ENCODE measurements around the gene FRMD4A.

Gene FRMD4A

DNA sequence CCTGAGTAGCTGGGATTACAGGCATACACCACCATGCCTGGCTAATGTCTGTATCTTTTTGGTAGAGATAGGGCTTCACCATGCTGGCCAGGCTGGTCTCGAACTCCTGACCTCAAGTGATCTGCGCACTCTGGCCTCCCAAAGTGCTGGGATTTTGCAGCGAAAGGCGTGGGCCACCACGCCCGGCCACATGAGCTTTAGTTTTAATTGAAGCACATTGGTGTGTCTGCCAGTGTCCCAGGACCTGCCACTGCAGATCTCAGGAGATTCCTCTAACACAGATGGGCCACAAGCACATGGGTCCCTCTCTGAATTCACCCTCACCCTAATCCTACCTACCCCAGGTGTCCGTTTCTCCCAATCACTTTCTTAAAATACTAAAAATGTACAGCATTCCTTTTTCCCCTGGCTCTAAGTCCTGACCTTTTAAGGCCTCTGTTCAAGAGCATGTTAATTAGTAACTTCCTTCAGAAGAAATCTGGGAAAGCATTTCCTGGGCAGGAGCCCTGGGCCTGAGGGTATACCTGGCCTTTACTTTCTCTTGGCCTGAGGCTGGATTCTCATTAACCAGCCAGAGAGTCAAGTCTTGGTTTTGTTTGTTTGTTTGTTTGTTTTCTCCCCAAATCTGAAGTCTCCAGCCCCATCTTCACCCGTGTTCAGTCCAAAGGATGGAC is 661.4 kb downstream of the FRMD4A start:
- no peak for DNase-seq (ENCODE audit: low read depth)

DNA sequence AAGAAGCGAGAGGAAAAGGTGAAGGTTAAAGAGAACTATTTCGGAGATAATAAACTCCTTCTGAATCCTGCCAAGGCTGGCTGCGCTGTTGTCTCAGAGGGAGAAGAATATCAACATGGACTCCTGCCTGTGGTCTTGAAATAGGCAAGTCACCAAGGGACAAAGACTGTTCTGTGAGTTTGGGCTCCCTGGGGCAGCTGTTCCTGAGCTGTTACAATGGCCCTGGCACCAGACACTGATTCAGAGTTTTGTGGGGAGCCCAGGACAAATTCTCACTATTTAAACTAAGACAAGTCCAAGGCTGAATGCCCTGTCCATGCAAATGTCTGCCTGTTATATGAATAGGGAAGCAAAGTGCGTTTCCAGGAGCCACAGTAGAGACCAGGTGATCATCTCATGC is 662.6 kb downstream of the FRMD4A start:
- no peak for DNase-seq (ENCODE audit: low read depth)

DNA sequence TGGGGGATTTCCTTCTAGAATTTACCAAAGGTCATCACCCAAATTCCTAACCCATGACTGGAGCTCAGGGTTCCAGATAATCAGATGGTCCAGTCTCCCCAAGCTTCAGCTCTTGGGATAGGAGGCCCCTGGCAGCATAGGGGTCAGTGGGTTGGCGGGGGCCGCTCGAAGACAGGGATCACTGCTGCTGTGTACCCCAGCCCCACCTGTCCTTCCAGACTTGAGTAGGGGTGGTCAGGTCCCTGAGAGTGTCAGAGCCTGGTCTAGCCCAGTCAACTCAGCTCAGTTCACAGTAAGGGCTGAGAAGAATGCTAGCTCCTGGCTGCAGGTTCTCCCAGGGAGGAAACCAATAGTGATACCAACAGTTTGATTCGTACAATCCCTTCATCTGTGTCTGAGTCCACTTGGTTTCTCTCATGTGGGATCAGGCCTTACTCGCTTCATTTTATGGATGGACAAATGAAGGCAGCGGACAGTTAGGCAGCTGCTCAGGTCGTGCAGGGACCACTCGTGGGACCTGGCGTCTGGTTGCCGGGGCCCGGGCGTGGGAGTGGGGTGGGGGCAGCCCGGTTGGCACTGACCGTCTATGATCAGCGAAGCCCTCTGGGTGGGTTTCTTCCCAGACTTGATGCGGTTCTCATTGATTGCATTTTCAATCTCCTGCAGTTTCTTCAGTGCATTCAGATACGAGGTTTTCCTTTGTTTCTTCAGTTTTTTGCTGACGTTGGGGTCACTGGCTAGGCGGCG is 665.0 kb downstream of the FRMD4A start:
- no peak for DNase-seq (ENCODE audit: low read depth)

DNA sequence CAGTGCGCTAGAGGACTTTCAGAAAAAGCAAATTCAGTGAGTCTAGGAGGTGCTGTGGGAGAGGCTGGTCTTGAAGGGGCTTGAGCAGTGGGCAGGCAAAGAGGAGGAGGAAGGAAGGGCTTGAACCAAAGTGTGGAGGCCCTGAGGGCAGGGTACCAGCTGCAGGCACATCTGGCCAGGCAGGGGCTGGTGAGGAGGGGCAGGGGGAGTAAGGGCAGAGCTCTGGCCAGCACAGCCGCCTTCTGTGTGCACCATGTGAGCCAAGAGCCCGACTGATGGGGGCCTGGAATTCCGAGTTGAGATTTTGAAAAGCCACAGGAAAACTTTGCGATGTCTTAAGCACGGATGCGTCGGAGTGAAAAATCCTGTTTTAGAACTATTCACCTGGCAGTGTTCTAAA is 669.5 kb downstream of the FRMD4A start:
- no peak for DNase-seq (ENCODE audit: low read depth)

DNA sequence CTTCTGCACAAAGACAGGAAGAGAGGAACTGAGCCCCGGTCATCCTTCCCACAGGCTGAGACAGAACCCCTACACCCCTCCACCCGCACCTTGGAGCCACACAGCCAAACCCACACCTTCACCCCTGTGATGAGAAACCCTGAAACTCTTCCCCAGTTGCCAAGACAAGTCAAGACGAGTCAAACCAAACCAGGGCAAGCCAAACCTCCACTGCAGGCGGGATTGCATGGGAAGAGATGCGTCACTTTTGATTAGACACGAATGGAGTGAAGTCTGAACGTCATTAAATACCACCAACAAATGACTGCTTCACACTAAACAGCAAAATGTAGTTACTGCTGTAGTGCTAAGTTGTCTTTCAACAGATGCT is 670.2 kb downstream of the FRMD4A start:
- no peak for DNase-seq (ENCODE audit: low read depth)

DNA sequence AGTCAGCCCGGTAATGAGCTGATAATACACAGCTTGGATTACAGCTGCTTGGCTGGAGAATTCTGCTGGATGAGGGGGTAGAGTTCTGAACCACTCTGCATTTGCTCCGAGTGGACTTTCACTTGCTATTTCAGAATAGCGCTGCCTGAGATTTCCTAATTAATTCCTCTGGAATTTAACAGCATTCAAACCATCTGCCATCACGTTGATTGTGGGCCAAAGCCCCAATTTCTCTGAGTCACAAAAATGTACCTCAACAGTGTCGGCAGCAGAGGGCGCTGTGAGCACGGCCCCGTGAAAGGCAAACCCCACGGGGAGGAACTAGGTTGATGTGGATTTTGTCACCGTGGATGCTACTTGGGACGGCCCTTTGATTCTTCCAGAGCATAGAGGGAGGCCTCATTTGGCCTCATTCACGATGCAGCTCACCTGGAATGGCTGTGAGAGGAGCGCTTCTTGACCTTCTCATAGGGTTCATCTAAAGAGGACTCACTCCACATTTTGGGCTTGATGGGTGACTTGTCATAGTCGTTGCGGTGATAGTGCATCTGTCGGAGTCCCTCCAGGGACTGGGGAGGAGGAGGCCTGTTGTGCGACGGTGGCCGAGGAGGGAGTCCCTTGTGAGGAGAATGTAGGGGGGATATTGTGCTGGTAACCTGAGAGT is 670.7 kb downstream of the FRMD4A start:
- DNase-seq (ENCODE audit: low read depth), result no peak

DNA sequence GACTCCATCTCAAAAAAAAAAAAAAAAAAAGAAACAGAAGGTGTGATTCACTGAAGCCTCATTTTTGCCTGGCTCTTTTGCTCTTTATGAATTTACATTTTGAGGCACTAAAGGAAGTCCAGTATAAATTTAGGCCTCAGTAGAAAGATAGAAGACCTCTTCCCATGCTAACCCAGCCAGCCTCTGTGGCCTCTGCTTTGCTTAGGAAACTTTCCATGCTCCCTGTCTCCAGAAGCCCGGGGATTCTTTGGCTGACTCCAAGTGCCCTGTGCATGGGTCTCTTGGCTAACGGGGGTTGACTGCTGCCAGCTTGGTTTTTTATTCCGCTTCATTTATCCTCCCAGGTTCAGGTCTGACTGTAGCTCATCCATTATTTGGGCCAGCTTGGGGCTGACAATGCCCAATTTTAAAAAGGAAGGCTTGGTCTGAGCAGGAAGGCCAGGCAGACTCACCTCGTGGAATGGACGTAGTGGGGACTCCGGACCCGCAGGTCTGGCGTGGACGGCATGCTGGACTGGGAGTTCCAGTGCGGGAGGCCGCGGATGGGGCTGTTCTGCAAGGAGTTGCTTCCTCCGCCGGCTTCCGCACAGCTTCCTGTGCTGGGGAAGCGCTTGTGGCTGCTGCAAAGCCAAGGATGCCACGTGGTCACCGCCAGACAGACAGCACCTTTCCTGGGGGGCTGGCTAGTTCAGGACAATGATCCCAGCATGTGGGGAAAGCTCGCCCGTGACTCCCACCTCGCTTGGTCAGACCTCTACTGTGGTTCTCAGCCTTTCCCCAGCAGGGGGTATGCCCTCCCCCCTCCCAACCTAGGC is 671.6 kb downstream of the FRMD4A start:
- DNase-seq (ENCODE audit: low read depth), result no peak

DNA sequence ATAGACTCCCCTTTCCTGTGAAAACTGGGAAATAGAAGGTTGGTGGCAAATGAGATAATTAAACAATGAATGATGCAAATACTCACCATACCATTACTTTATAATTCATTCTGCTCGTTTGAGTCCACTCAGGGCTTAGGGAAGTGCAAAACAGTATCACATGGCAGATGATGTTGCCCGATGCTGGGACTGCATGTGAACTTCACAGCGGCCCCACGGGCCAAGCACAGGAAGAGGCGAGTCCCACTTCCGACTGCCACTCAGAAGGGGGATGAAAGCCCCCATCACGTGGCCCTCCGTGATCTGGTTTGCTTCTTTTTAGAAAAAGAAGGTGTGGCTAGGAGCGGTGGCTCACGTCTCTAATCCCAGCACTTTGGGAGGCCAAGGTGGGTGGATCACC is 672.5 kb downstream of the FRMD4A start:
- DNase-seq (ENCODE audit: low read depth), result no peak

DNA sequence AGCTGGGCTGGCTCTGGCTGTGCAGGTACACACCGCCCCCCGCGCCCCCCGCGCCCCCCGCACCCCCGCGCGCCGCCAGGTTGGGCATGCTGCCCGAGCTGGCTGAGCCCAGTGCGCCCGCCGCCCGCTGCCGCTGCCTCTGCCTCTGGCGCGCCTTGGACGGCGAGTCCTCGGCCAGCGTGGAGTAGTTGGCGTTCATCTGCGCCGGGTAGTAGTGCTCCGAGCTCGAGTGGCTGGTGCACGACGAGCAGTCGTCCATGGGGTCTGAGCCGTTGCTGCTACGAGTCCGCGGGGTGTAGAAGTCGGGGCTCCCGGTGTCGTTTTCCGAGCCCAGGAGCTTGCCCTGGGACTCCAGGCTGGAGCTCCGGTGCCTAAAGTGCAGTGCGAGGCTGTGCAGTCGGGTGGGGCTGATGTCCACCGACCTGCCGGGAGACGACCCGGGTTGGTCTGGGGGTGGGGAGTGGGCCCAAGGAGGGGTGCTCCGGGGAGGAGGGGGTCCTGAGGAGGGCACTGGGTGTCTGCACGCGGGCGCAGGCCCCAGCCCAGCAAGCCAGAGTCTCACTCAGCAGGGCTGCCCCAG is 673.5 kb downstream of the FRMD4A start:
- no peak for DNase-seq (ENCODE audit: low read depth)

DNA sequence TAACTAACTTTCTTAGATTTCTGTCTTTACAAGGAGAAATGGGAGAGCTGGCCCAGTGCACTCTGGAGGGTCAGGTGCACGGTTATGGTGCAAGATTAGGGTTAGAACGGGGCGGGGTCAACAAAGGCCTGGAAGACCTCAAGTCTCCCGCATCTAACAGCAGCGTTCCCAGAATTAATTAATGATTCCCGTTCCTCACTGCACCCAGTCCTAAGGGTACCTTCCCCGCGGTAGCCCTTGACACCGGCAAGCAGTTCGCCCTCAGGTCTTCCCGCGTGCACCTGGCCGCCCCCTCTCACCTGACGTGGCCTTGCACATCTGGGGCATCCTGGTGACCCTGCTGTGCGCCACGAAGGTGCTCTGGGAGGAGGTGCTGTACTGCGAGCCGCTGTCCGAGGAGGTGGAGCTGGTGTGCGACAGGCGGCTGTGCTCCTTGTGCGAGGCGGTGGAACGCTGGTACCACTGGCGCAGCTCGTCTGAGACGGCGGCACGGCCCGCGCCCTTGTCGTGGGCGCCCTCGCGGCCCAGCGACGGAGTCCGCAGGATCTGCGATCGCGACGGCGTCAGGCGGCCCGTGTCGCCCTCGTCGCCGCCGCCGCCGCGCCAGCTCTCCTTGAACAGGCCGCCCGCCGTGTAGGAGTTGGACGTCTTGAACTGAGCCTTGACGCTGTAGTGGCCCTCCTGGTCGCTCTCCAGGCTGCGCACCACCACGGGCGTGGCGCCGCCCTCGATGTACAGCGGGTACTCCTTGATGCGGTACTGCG is 674.2 kb downstream of the FRMD4A start:
- no peak for DNase-seq (ENCODE audit: low read depth)

DNA sequence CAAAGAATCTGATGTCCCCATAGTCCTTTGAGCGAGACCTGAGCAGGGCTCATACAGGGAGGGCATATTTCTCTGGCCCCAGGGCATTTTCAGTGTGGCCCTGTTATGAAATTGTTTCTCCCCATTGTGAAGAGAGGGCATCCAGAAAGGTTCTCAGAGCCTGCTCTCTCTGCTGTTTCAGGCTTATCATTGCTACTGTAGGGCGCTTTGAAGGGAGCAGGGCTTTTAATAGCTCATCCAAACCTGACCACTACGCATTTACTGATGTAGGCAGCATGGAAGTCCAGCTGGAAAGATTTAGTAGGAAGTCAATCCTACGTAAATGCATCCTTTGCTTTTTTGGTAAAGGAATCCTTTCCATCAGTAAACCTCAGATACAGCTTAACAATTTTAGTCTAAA is 675.9 kb downstream of the FRMD4A start:
- DNase-seq (ENCODE audit: low read depth), result no peak

DNA sequence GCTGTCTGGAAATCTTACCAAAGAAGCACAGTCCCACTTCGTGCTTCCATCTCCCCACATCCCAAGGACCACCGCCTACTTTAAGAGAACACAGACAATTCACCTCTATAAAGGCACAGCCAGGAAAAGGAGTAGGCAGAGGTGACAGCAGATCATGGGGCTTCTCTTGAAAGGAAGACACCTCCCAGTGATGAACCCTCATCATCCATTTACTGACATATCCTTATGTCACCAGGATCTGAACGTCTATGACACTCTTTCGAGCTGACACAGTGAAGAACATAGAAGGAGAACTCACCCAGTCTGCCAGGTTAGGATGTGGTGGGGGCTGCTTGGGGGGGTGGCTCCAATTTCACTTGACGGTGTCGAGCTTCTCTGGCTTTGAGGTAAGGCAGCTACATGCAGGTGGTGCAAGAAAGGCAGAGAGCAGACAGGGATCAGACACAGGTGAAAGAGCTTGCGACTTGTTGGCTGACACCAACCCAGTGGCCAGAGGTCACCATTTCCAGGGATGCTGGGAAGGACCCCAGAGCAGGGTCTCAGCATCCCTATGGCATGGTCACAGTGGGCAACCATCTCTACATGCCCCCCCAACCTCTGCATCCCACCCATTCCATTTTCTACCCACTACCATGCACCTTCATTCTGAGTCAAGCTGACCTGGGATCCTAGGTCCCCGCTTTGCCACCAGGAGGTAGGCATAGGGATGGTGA is 676.5 kb downstream of the FRMD4A start:
- DNase-seq (ENCODE audit: low read depth), result no peak

DNA sequence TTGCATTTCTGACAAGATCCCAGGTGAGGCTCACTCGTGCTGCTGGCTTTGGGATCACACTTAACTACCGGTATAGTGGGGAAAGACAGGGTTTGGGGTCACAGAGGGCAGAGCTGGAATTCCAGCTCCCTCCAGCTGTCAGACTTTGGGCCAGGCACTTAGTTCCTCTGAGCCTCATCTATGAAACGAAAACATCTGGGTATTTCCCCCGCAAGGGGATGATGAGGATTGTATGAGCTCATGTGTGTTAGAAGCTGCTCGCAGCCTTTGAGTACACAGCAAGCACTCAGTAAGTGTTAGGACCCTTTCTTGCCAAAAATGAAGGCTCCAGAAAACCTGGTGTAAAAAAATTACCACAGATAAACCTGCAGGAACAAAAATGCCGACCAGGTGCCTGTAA is 677.9 kb downstream of the FRMD4A start:
- no peak for DNase-seq (ENCODE audit: low read depth)

DNA sequence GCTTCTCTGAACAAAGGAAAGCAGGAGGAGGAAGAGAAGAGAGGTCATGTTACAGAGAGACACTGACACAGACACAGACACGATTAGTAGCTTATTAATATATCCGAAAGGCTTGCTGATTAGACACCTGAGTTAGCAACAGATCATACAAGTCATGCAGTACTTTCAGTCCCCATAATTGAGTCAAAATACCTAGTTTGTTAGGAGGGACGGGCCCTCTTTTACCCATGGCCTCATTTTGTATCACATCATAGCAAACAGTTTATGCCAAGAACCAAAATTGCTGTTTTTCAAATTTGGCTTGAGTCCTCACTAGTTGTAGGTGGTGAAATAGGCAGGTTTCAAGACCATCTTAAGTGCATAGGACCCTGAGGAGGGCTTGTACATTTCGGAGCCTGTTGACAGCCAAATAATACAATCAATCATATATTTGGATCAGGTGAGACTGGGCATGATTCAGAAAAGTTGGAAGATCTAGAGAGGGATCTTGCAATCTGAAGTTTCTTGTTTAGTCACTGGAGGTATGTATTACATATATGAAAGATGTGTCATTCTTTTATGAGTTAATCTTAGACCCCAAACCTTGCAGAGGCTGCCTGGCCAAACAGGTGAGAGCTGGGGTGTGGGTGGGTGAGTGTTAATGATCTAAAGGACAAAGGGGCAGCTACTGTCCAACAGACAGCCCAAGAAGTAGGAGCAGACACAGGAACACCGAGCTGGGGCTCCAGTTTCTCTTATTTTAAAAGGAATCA is 678.6 kb downstream of the FRMD4A start:
- no peak for DNase-seq (ENCODE audit: low read depth)

DNA sequence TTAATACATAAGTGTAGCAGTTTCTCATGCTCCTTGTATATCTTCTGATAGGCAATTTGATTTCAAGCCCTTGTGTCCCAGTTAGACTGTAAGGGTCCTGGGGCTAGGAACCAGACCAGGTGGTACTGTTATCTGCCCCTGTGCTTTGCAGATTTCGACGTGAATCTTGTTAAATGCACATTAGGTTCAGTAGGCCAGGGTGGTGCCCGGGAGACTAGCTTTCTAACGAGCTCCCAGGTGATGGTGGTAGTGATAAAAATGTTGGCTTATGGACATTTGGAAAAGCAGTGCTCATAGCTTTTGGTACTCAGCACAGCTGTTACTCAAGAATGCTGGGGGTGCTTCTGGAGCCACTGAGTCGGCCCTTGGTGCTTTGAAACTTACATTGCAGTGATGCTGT is 679.8 kb downstream of the FRMD4A start:
- no peak for DNase-seq (ENCODE audit: low read depth)

DNA sequence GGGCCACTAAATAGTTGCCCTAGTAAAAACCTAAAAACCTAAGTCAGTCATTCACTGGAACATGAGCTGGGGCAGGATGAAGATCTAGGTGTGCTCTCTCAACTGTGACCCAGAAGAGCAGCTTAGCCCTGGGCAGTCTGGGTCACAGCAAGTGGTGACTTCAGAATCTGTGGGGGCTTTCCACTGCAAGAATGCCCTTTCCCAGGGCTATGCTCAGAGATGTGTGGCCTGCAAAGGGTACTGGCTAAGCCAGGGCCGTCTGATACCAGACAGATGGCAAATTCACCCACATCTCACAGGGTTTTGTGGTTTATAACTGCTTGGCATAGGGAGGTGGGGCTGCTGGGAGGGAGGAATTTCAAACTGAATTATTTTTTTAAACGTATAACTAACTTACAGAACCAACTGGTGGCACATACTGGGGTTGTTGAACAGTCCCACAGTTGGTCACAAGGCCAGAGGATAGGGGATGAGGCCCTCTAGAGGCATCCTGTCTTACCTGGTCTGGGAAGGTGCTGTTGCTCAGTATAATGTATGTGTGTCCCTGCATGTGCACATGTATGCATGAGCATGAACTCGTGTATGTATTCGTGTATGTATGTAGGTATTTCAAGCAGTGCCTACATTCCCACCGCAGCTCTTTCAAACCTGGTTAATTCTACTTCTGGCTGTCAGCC is 680.7 kb downstream of the FRMD4A start:
- DNase-seq (ENCODE audit: low read depth), result no peak

DNA sequence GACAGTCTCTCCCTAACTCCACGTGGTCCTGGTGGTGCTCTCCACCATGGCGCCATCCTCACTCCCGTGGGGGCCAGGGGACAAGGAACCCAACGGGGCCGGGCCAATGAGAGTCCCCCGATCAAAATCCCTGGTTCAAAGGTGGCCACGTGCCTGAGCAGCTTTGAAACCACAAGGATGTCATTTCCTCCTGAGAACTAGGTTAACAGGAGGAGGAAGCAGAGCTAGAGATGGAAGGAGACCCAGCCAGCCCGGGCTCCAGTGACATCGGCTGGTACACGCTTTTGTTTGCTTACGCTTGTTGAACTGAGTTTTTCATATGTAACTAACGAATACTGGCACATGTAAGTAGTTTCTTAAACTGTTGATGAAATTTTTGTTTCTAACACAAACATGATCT is 682.3 kb downstream of the FRMD4A start:
- DNase-seq (ENCODE audit: low read depth), result no peak

DNA sequence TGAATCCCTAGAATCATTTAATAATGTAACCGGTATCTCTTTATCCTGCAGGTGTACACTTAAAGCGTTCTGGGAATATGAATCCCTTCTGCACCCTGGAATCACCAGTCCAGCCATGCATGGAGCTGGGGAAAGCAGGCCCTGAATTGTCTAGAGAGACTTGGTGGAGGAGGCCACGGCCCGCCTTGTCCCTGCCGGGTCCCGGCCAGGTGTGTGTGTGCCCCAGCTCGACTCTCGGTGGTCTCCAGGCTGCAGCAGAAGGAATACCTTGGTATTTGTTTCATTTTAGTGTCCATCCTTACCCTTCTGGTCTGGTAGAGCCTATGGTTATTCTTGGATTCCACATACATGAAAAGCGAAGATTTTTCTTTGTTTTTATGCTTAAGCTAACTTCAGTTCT is 685.9 kb downstream of the FRMD4A start:
- DNase-seq (ENCODE audit: low read depth), result no peak

DNA sequence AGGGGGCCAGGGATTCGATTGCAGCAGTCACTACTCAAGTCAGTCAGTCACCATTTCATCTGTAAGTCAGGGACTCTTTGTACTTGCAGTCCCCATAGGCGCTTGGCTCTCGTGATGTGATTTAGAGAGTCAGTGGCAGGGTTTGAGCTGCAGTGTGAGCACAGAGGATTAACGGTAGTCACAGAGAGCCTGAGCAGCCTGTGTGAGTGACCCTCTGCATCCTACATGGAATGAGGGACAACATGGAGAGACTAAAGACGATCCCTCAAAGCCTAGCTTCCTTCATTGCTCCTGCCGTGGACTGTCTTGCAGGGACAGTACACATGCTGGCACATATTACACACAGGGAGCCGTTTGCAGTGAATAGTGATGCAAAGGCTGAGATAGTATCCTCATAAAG is 687.7 kb downstream of the FRMD4A start:
- DNase-seq (ENCODE audit: low read depth), result no peak

DNA sequence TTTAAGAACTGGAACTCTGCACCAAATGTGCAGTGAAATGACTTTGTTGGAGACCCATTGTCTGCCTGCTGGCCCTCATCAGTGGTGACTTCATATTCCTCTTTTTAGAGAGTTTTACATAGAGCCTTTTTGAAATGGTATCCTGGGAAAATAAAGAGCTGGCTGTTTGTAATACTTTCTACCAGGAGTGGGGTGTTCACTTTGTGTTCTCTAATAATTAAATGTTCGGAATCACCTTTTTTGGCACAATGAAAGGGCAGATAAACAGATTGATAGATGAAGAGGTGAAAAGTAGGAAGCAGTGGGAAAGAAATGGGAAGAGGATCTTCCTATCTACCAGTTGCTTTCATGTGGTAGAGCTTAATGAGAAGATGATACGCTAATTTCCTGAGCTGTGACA is 688.4 kb downstream of the FRMD4A start:
- no peak for DNase-seq (ENCODE audit: low read depth)

All from HS-5 (cell line).